GM23338 (cell line): ENCODE results near the gene BNC2. TPM values are rescaled to one million over a fixed set of nuclear protein-coding genes. Genes with fewer than 3 reads are reported as not detected.

Experiments used
- EZH2 ChIP-seq: fragments of 200-600 bp; sonication (generic); IDR thresholded peaks from one replicate; pipeline ENCODE4 v1.8.0; 2017; ENCODE audit warnings: antibody characterized with exemption, mild to moderate bottlenecking, low read depth; ENCODE audit not compliant: unreplicated experiment
- EZH2phosphoT487 ChIP-seq: fragments of 200-600 bp; sonication (generic); IDR thresholded peaks from one replicate; pipeline ENCODE4 v1.8.1; 2018; ENCODE audit warnings: antibody characterized with exemption; ENCODE audit not compliant: unreplicated experiment
- JUNB ChIP-seq: IDR thresholded peaks from one replicate; pipeline ENCODE4 v1.6.1; 2016; ENCODE audit warnings: antibody characterized with exemption; ENCODE audit not compliant: unreplicated experiment
- NANOG ChIP-seq: IDR thresholded peaks from 2 replicates; pipeline ENCODE4 v1.6.1; 2016; ENCODE audit warnings: antibody characterized with exemption, borderline replicate concordance
- POLR2AphosphoS5 ChIP-seq: IDR thresholded peaks from 2 replicates; pipeline ENCODE4 v1.6.1; 2016; ENCODE audit warnings: antibody characterized with exemption, low read depth
- STAT1 ChIP-seq: IDR thresholded peaks from one replicate; pipeline ENCODE4 v1.6.1; 2016; ENCODE audit warnings: antibody characterized with exemption; ENCODE audit not compliant: unreplicated experiment
- polyA plus RNA-seq: library from polyadenylated mRNA; unstranded; fragments of >200 nt; fragmentation: Nextera tagmentation; extraction: Ambion mirVana; gene quantifications from 2 replicates; pipeline ENCODE4 v1.2.1, GENCODE V29; 2016
- total RNA-seq: library from RNA; depleted of rRNA; stranded (reverse); fragments of >200 nt; shearing (Covaris generic); gene quantifications from 2 replicates; pipeline ENCODE4 v1.2.3, GENCODE V29; 2014
- TF ChIP-seq, protein P1 (sequence below): fragments of 250-450 bp; sonication (Bioruptor Pico); IDR thresholded peaks from 2 replicates; pipeline ENCODE4 v1.5.0; 2020; ENCODE audit warnings: mild to moderate bottlenecking, moderate library complexity
- TF ChIP-seq, protein P2 (sequence below): IDR thresholded peaks from 2 replicates; pipeline ENCODE4 v1.6.1; 2016; ENCODE audit warnings: antibody characterized with exemption
- TF ChIP-seq, protein P3 (sequence below), 2 experiments: fragments of 200-600 bp in 1 of 2; sonication (generic) in 1 of 2; conservative IDR thresholded peaks; 2 replicates each; pipeline versions ENCODE4 v1.5.1 to v1.6.1; 2016 to 2017; ENCODE audit warnings: antibody characterized with exemption in 2 of 2, low read depth in 2 of 2, mild to moderate bottlenecking in 2 of 2, moderate library complexity in 1 of 2

Gene BNC2
- total and polyA plus RNA-seq, 2 experiments from 2014 or later = 12.7 to 13.2 TPM

DNA sequence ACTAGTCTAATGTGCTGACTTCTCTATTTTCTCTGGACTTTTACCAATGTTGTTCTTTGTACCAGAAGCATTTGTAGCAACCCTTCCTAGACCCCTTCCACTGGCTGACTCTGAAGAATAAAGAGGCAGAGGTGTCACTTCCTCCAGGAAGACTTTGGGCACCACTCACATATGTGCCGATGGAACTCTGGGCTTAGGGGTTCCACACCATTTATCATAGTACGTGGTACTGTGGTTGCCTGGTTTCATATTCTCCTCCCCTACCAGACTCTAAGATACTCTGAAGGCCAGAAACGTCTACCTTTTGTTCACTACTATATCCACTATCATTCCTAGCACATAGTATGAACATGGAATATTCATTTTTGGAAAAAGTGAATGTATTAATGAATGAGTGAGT, 88.0 kb downstream of the BNC2 start (continued):
- TF ChIP-seq, protein P1, sequence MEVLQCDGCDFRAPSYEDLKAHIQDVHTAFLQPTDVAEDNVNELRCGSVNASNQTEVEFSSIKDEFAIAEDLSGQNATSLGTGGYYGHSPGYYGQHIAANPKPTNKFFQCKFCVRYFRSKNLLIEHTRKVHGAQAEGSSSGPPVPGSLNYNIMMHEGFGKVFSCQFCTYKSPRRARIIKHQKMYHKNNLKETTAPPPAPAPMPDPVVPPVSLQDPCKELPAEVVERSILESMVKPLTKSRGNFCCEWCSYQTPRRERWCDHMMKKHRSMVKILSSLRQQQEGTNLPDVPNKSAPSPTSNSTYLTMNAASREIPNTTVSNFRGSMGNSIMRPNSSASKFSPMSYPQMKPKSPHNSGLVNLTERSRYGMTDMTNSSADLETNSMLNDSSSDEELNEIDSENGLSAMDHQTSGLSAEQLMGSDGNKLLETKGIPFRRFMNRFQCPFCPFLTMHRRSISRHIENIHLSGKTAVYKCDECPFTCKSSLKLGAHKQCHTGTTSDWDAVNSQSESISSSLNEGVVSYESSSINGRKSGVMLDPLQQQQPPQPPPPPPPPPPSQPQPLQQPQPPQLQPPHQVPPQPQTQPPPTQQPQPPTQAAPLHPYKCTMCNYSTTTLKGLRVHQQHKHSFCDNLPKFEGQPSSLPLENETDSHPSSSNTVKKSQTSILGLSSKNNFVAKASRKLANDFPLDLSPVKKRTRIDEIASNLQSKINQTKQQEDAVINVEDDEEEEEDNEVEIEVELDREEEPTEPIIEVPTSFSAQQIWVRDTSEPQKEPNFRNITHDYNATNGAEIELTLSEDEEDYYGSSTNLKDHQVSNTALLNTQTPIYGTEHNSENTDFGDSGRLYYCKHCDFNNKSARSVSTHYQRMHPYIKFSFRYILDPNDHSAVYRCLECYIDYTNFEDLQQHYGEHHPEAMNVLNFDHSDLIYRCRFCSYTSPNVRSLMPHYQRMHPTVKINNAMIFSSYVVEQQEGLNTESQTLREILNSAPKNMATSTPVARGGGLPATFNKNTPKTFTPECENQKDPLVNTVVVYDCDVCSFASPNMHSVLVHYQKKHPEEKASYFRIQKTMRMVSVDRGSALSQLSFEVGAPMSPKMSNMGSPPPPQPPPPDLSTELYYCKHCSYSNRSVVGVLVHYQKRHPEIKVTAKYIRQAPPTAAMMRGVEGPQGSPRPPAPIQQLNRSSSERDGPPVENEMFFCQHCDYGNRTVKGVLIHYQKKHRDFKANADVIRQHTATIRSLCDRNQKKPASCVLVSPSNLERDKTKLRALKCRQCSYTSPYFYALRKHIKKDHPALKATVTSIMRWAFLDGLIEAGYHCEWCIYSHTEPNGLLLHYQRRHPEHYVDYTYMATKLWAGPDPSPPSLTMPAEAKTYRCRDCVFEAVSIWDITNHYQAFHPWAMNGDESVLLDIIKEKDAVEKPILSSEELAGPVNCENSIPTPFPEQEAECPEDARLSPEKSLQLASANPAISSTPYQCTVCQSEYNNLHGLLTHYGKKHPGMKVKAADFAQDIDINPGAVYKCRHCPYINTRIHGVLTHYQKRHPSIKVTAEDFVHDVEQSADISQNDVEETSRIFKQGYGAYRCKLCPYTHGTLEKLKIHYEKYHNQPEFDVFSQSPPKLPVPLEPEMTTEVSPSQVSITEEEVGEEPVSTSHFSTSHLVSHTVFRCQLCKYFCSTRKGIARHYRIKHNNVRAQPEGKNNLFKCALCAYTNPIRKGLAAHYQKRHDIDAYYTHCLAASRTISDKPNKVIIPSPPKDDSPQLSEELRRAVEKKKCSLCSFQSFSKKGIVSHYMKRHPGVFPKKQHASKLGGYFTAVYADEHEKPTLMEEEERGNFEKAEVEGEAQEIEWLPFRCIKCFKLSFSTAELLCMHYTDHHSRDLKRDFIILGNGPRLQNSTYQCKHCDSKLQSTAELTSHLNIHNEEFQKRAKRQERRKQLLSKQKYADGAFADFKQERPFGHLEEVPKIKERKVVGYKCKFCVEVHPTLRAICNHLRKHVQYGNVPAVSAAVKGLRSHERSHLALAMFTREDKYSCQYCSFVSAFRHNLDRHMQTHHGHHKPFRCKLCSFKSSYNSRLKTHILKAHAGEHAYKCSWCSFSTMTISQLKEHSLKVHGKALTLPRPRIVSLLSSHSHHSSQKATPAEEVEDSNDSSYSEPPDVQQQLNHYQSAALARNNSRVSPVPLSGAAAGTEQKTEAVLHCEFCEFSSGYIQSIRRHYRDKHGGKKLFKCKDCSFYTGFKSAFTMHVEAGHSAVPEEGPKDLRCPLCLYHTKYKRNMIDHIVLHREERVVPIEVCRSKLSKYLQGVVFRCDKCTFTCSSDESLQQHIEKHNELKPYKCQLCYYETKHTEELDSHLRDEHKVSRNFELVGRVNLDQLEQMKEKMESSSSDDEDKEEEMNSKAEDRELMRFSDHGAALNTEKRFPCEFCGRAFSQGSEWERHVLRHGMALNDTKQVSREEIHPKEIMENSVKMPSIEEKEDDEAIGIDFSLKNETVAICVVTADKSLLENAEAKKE (CRISPR knock-in tag) = no peak
- TF ChIP-seq POLR2AphosphoS5 = no peak
- no peak for TF ChIP-seq EZH2
- TF ChIP-seq JUNB = no peak
- TF ChIP-seq STAT1 = no peak
- TF ChIP-seq, protein P2, sequence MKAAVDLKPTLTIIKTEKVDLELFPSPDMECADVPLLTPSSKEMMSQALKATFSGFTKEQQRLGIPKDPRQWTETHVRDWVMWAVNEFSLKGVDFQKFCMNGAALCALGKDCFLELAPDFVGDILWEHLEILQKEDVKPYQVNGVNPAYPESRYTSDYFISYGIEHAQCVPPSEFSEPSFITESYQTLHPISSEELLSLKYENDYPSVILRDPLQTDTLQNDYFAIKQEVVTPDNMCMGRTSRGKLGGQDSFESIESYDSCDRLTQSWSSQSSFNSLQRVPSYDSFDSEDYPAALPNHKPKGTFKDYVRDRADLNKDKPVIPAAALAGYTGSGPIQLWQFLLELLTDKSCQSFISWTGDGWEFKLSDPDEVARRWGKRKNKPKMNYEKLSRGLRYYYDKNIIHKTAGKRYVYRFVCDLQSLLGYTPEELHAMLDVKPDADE = no peak
- no peak for TF ChIP-seq EZH2phosphoT487
- TF ChIP-seq, protein P3, sequence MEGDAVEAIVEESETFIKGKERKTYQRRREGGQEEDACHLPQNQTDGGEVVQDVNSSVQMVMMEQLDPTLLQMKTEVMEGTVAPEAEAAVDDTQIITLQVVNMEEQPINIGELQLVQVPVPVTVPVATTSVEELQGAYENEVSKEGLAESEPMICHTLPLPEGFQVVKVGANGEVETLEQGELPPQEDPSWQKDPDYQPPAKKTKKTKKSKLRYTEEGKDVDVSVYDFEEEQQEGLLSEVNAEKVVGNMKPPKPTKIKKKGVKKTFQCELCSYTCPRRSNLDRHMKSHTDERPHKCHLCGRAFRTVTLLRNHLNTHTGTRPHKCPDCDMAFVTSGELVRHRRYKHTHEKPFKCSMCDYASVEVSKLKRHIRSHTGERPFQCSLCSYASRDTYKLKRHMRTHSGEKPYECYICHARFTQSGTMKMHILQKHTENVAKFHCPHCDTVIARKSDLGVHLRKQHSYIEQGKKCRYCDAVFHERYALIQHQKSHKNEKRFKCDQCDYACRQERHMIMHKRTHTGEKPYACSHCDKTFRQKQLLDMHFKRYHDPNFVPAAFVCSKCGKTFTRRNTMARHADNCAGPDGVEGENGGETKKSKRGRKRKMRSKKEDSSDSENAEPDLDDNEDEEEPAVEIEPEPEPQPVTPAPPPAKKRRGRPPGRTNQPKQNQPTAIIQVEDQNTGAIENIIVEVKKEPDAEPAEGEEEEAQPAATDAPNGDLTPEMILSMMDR (conservative IDR thresholded peaks at IDR 0.05; ENCODE audit: low read depth in 2 of 2) = no peak
- TF ChIP-seq NANOG = no peak
